HG02870 (cell line): ENCODE measurements around the gene NIFK.
"Not testable (repeated sequence)": the region's sequence is repeated elsewhere in the genome, so short reads cannot be mapped to it uniquely, and the experiment has no call there.

ENCODE experiments used
- ATAC-seq: cut with Tn5 transposase; IDR thresholded peaks from one replicate; pipeline ENCODE4 v1.9.1; 2021; ENCODE audit warnings: mild to moderate bottlenecking, moderate library complexity; ENCODE audit not compliant: unreplicated experiment

The NIFK gene

DNA sequence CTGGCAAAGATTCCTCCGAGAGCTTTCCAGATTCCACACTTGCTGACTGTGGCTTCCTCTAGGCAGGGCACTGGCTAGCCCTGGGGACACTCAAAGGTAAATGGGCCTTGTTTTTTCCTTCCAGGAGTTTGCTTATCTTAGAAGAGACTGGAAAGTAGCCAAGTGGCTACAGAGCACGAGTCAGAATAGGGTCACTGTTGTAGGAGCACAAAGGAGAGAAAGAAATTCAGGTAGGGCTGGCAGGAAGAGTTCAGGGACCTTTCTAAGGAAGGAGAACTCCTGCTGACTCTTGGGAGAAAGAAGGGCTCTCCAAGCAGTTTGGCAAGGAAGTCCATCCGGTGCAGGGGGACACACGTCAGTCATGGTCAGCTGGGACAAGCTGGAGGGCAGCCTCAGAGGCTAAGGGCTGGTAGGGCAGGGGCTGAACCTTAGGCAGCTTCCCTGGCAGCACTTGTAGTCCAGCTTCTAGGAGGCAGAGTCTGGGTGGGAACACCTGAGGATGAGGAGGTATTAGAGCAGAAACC, 39.5 kb downstream of the NIFK start:
- no peak for ATAC-seq

DNA sequence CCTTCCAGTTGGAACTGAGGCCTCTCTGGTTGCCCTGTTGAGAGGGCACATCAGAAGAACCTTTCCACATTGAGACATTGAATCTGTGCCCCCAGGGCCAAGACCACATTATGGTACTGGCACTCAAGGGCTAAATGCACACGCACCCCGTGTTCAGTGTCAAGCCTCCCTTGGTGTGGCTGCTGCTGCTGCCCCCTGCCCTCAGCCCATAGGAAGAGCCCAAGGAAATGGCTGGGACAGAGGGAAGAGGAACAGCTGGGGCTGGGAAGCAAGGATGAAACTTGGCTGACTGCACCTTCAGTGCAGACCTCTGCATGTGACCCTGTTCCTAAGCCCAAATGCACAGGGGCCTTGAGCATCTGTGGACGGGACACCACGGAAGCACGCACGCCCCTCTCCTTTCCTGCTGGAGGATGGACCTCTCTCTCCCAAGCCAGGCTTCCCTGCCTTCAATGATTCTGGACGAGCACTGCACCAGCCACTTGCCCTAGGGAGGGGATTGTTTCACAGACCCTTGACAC, 40.2 kb downstream of the NIFK start:
- ATAC-seq = no peak

GRCh38 chr2:121695171-121695451, 41.6 kb downstream of the NIFK start:
- ATAC-seq = no peak

- no peak for ATAC-seq
Observed at GRCh38 chr2:121694398-121695170, 42.1 kb downstream of the NIFK start.

- not testable (repeated sequence) for ATAC-seq
Observed at GRCh38 chr2:121690572-121690971, 46.1 kb downstream of the NIFK start.

- no peak for ATAC-seq
Observed at GRCh38 chr2:121690095-121690494, 46.6 kb downstream of the NIFK start.

DNA sequence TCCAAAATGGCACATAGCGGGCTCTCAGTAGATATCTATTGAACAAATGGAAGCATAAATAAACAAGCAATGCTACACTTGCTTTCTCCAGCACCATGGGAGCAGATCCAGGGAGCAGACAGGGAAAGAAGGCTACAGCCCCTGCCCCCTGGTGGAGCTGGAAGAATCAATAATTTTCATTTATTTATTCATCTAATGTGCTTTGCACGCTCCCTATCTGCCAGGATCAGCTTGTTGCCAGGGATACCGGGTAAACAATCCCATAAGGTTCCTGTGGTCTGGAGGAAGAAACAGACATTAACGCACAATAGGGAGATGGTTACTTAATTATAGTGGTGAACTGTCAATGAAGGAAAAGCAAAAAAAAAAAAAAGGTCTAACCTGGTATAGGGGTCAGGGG, 47.3 kb downstream of the NIFK start:
- ATAC-seq = no peak

- ATAC-seq = no peak
Observed at GRCh38 chr2:121688820-121689219, 47.9 kb downstream of the NIFK start.

GRCh38 chr2:121686902-121687301, 49.8 kb downstream of the NIFK start:
- no peak for ATAC-seq

- ATAC-seq = no peak
Observed at GRCh38 chr2:121686218-121686617, 50.5 kb downstream of the NIFK start.

DNA sequence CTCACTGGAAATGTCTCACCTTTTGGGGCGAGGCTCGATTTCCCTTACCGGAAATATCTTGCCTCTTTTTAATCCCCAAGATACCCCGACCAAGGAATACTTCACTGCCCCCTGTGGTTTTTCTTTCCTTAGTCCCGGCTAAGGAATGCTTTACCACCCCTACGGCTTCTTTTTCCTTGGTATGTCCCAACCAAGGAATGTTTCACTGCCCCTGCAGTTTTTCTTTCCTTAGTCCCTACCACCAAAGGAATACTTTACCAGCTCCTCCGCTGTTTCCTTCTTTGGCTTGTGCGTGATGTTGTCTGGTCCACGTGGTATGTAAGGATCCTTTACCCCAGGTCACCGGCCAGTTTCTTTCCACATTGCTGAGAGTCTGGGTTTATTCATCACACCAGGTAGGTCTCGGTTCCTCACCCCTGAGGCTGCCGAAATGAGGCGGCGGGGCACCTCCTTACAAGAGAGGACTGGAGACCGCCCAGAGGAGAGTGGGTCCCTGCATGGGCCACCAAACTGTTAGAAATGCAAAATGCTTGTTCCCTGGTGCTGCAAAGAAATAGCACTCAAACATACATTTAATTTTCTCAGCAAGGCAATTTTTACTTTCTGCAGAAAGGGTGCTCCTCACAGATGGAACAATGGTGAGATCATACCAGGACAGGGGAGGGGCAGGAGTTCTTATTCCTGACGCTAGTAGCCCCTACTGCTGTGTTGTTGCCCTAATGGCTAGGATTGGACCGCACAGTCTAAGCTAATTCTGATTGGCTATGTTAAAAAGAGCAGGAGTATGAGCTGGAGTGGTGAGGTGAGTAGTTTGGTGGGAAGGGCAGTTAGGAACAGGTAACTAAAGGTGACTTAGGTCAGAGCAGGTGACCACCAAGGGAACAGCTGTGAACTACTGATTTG, 54.0 kb downstream of the NIFK start:
- no peak for ATAC-seq

GRCh38 chr2:121677855-121678254, 58.8 kb downstream of the NIFK start:
- no peak for ATAC-seq
